ENCODE data around the gene SZT2. TPM values are rescaled to one million over a fixed set of nuclear protein-coding genes. Genes with fewer than 3 reads are reported as not detected.

SZT2 gene
- total and polyA plus RNA-seq, 7 donors = 5.9 to 24.7 (median 17.9) TPM

- DNase-seq (no peak), ATAC-seq (no peak)
- Histone ChIP-seq H3K4me1 (peaks cover 10% of the 10 kb centered on the region), H3K4me3 (no peak overlapping the region), H3K27me3 (ENCODE audit: insufficient read depth in 3 of 3, low read length in 2 of 3) (no peaks in the 10 kb centered on the region), H3K36me3 (ENCODE audit: insufficient read depth in 1 of 2, low read depth in 1 of 2) (no peaks in the 10 kb centered on the region), H3K27ac (no peak overlapping the region), H3K9me3 (no peaks in the 10 kb centered on the region)
- TF ChIP-seq CTCF (IDR thresholded peaks at IDR 0.05) = no peak
- WGBS, 3 donors = 63 to 83% (median 71%) methylated on average over 2 of the region's 2 CpGs
- intact Hi-C loops (cut with DNase I) = no loop called here
Measured at GRCh38 chr1:43354471-43354870, 35.2 kb upstream of the SZT2 start.

- H3K4me3 ChIP-seq = no peak overlapping the region
- no peaks in the 10 kb centered on the region for H3K36me3 ChIP-seq (ENCODE audit: insufficient read depth in 1 of 2, low read depth in 1 of 2)
- no peak for ATAC-seq
- intact Hi-C loops (cut with DNase I) = no loop called here
- no peak for DNase-seq
- H3K27me3 ChIP-seq (ENCODE audit: insufficient read depth in 3 of 3, low read length in 2 of 3) = no peaks in the 10 kb centered on the region
- WGBS, 3 donors = 76 to 100% (median 87%) methylated on average over 2 of the region's 2 CpGs
- no peak for TF ChIP-seq CTCF (IDR thresholded peaks at IDR 0.05)
- no peak overlapping the region for H3K27ac ChIP-seq
- peaks cover 11% of the 10 kb centered on the region for H3K4me1 ChIP-seq
- no peaks in the 10 kb centered on the region for H3K9me3 ChIP-seq
Measured at GRCh38 chr1:43354936-43355335, 34.8 kb upstream of the SZT2 start.

- DNase-seq (no peak), ATAC-seq (no peak)
- no peaks in the 10 kb centered on the region for H3K9me3 ChIP-seq
- peaks cover 0 to 19% of the 10 kb centered on the region in 2 donors for H3K36me3 ChIP-seq (ENCODE audit: insufficient read depth in 1 of 2, low read depth in 1 of 2)
- peaks cover 11% of the 10 kb centered on the region for H3K4me1 ChIP-seq
- no peak overlapping the region for H3K4me3 ChIP-seq
- intact Hi-C loops (cut with DNase I) = no loop called here
- WGBS, 3 donors = 96% methylated on average over 4 of the region's 4 CpGs
- no peak for TF ChIP-seq CTCF (IDR thresholded peaks at IDR 0.05)
- no peak overlapping the region for H3K27ac ChIP-seq
- H3K27me3 ChIP-seq (ENCODE audit: insufficient read depth in 3 of 3, low read length in 2 of 3) = no peaks in the 10 kb centered on the region
Measured at GRCh38 chr1:43357251-43357650, 32.4 kb upstream of the SZT2 start.

DNA sequence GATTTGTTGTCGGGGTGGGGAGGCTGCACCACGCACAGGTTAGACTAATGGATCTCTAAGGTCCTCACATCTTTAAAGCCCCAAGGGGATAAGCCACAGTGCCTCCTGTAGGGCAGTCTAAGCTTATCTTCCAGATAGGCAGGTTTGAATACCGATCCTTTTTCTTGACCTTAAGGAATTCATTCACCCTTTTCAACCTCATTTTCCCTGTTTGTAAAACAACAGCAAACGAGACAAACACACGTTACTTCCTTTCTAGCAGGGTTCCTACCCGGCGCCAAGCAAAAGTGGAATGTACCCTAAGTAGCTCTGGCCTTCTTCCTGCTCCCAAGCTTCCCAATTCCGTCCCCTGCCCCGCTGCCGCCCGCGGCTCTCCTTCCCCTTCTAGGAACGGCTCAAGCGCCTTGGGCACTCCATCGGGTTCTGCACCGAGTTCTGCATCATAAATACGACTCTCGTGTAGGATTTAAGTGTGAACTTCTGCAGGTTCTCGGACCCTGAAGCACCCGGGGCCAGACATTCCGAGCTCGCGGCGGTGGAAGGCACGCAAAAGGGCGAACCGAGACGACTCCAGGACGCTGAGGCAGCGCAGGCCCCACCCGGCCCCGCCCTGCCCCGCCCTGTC is 31.5 kb upstream of the SZT2 start:
- 1% methylated on average over 32 to 33 of the region's 33 CpGs for WGBS, 3 donors
- intact Hi-C loops (cut with DNase I) = no loop called here
- H3K4me1 ChIP-seq = peaks cover 11% of the 10 kb centered on the region
- TF ChIP-seq CTCF (IDR thresholded peaks at IDR 0.05) = peak; percentile 23
- DNase-seq (no peak), ATAC-seq (peak; percentile 22 to 58 (median 38))
- peak overlapping the region; percentile 80 for H3K27ac ChIP-seq
- H3K27me3 ChIP-seq (ENCODE audit: insufficient read depth in 3 of 3, low read length in 2 of 3) = no peaks in the 10 kb centered on the region
- peak overlapping the region; percentile 75 for H3K4me3 ChIP-seq
- peaks cover 0 to 29% of the 10 kb centered on the region in 2 donors for H3K36me3 ChIP-seq (ENCODE audit: insufficient read depth in 1 of 2, low read depth in 1 of 2)
- no peaks in the 10 kb centered on the region for H3K9me3 ChIP-seq
